HCEC 1CT (cell line): Measurements from ENCODE around the gene KIF1B.

Experiments used
- DNase-seq: peaks from one replicate; pipeline ENCODE4 v3.0.0-alpha.2; 2017

Gene KIF1B

DNA sequence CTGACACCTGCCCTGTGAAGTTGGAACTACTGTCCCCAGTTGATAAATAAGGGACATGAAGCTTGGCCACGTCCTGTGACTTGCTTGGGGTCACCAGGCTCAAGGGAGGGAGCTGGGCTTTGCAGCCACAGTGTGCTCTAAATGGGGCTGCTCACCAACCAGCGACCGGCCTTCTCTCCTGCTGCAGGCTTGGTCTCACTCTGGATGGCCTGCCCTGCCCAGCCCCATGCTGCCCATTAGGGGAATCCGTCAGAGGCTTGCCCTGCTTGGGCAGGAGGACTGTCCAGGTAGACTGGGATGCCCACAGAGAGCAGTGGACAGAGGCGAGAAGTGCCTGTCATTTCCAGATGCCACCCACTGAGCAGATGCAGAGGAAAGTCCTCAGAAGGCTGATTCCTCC, 218.6 kb downstream of the KIF1B start:
- no peak for DNase-seq

DNA sequence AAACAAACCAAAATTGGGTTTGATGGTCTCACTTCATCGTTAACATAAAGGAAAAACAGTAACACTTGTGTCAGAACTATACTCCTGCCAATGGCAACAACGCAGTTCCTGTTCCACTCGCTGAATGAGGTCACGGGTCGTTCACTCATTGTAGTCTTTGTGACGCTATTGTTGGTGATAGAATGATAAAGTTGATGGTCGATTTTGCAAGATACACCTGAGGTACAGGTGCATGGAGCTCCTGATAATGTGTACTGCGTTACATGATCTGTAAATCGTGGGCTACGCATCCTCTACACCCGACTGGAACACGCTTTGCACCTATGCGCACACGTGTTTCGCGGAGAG, 219.5 kb downstream of the KIF1B start:
- DNase-seq, result peak; percentile 8

DNA sequence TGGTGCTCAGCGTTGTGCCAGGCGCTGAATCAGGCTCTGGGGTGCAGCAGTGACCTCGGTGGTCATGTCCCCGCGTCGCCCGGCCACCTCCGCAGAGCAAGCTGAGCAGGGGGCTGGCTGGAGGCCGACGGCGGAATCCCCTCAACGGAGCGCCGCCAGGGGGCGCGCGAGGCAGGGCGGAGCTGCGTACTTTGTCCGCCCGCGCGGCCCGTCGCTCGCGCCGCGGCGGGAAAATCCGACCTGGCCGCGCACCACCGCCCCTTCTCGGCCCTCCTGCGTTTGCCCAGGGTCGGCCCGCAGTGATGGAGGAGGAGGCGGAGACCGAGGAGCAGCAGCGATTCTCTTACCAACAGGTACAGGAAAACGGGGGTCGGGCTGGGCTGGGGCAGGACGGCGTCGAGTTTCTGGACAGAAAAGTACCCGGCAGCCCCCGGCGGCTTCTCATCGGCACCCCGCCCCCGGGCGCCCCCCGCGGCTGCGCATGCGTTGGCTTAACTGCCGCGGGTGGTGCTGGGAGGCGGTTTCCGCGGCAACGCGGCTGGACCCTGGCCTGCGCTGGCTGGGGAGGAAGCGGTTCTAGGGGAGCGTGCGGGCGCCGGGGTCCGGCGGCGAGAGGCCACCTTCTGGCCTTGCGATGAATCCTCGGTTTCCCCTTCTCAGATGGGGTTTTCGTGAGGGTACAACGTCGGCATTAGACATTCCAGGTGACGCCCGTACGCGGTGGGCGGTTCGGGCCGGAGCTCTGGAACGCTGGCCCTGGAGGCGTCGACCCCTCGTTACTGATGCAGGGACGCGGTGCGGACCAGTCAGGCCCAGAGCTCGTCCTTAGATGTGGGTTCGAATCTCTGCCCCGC, 220.1 kb downstream of the KIF1B start, which contains the start of gene CENPS:
CENPS (plus strand) TSS at position 218 of the 854 bp plus-strand sequence; CDS start at position 303, 85 bp downstream.
- DNase-seq, result peak; percentile 82
